Thoracic aorta endothelial cell (primary cell): Measurements from ENCODE around the gene SBK1. TPM values are rescaled to one million over a fixed set of nuclear protein-coding genes. Genes with fewer than 3 reads are reported as not detected.

Experiments used
- small RNA-seq: library from RNA; depleted of rRNA; stranded (forward); fragments of <200 nt; gene quantifications from one replicate; pipeline ENCODE3, GENCODE V24; 2012
- total RNA-seq: library from RNA; depleted of rRNA; stranded (reverse); fragments of >200 nt; gene quantifications from 2 replicates; pipeline ENCODE4 v1.2.3, GENCODE V29; 2012

Gene SBK1
- total RNA-seq, result 0.07 and 0.27 TPM in 2 replicates

GRCh38 chr16:28291651-28292626 lies at the start of gene SBK1:
TSS of gene SBK1 (plus strand) at chr16:28292525. CDS start at chr16:28317392, 24,867 bp downstream.

DNA sequence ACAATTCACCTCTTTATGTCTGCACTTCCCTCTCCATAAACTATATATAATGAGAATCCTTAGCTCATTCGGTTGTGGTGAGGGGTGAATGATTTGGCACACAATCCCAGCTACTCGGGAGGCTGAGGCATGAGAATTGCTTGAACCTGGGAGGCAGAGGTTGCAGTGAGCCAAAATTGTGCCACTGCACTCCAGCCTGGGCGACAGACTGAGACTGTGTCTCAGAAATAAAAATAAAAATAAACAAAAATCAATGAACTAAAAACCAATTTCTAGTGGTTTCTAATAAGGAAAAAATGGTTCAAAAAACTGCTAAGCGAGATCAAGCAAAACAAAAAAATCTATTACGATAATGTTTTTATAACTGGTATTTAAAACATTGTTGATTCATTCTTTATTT lies 71.1 kb downstream of the SBK1 start, which contains the start of gene NPIPB6:
Gene NPIPB6, minus strand, starts transcription at position 101 of the 400 bp plus-strand sequence. CDS start 686 bp downstream, outside the sequence.

Small RNA genes lying within 50 kb of the gene (small RNA-seq; reads per million reads assigned to genes)
- gene AC138904.2, result not detected

Other genes starting within 250 kb of the SBK1 start
- not detected in 2 replicates for gene GSG1L, start 228.8 kb upstream of the SBK1 start, total RNA-seq
- gene XPO6, start 80.6 kb upstream of the SBK1 start, total RNA-seq, result 166 and 188 TPM in 2 replicates
- gene NPIPB6, start 71.0 kb downstream of the SBK1 start, total RNA-seq, result 3.3 TPM in 1 of 2 replicates, not detected in the other
- 131 and 132 TPM in 2 replicates for gene EIF3CL, start 111.3 kb downstream of the SBK1 start, total RNA-seq
- gene NPIPB7, start 179.8 kb downstream of the SBK1 start, total RNA-seq, result not detected in 2 replicates
- gene CLN3, start 199.5 kb downstream of the SBK1 start, total RNA-seq, result 15.2 and 16.9 TPM in 2 replicates
- gene APOBR, start 202.1 kb downstream of the SBK1 start, total RNA-seq, result not detected in 2 replicates
- not detected in 2 replicates for gene IL27, start 214.3 kb downstream of the SBK1 start, total RNA-seq
- gene NUPR1, start 246.4 kb downstream of the SBK1 start, total RNA-seq, result 0.65 and 1.3 TPM in 2 replicates